Liver (tissue), 3 donors: Measurements from ENCODE around the gene TLNRD1.

Experiments used
- FOXA1 ChIP-seq: IDR thresholded peaks from 2 replicates; pipeline ENCODE4 v1.6.1; 2016; ENCODE audit warnings: antibody characterized with exemption
- GABPA ChIP-seq, 2 donors: IDR thresholded peaks in 1 of 2; conservative IDR thresholded peaks in 1 of 2; 2 replicates each; pipeline ENCODE4 v1.6.1; 2016; ENCODE audit warnings: antibody characterized with exemption in 2 of 2, mild to moderate bottlenecking in 1 of 2, moderate library complexity in 1 of 2
- JUND ChIP-seq, 2 donors: IDR thresholded peaks; 2 replicates each; pipeline ENCODE4 v1.6.1; 2016; ENCODE audit warnings: antibody characterized with exemption in 2 of 2
- RAD21 ChIP-seq, 2 donors: IDR thresholded peaks; 2 replicates each; pipeline ENCODE4 v1.6.1; 2016; ENCODE audit warnings: antibody characterized with exemption in 2 of 2, mild to moderate bottlenecking in 2 of 2
- SP1 ChIP-seq: IDR thresholded peaks from 2 replicates; pipeline ENCODE4 v1.6.1; 2018; ENCODE audit warnings: antibody characterized with exemption, mild to moderate bottlenecking
- TAF1 ChIP-seq: conservative IDR thresholded peaks from 2 replicates; pipeline ENCODE4 v1.6.1; 2016; ENCODE audit warnings: antibody characterized with exemption, mild to moderate bottlenecking
- YY1 ChIP-seq: IDR thresholded peaks from 2 replicates; pipeline ENCODE4 v1.6.1; 2016; ENCODE audit warnings: antibody characterized with exemption, mild to moderate bottlenecking
- TF ChIP-seq, protein P1 (sequence below): fragments of 150-350 bp; IDR thresholded peaks from 2 replicates; pipeline ENCODE4 v1.5.1; 2017; ENCODE audit warnings: improper control_type of control experiment, low read depth, low read length; ENCODE audit not compliant: missing input control
- TF ChIP-seq, protein P2 (sequence below): IDR thresholded peaks from 2 replicates; pipeline ENCODE4 v1.6.1; 2016; ENCODE audit warnings: antibody characterized with exemption
- TF ChIP-seq, protein P3 (sequence below): IDR thresholded peaks from 2 replicates; pipeline ENCODE4 v1.6.1; 2016; ENCODE audit warnings: antibody characterized with exemption
- donor health status: healthy.
- donor health status: healthy.

DNA sequence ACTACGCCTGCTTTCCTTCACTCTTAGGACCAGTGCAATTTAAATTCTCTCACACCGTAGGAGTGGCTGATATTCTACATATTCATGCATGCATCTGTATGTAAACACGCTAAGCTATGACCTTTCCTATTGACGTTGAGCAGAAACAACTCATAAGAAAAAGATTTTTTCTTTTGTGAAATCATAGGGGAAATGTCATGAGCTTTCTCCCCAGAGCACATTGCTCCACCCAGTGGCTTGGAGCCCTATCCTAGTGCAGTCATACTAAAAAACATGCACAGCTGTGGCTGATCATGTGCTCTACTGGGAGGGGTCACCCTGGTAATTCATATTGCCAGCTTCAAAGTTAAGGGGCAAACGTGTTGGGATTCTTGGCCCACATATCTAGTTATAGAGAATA is 9.3 kb upstream of the TLNRD1 start:
- TF ChIP-seq, protein P1, sequence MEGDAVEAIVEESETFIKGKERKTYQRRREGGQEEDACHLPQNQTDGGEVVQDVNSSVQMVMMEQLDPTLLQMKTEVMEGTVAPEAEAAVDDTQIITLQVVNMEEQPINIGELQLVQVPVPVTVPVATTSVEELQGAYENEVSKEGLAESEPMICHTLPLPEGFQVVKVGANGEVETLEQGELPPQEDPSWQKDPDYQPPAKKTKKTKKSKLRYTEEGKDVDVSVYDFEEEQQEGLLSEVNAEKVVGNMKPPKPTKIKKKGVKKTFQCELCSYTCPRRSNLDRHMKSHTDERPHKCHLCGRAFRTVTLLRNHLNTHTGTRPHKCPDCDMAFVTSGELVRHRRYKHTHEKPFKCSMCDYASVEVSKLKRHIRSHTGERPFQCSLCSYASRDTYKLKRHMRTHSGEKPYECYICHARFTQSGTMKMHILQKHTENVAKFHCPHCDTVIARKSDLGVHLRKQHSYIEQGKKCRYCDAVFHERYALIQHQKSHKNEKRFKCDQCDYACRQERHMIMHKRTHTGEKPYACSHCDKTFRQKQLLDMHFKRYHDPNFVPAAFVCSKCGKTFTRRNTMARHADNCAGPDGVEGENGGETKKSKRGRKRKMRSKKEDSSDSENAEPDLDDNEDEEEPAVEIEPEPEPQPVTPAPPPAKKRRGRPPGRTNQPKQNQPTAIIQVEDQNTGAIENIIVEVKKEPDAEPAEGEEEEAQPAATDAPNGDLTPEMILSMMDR = no peak
- TF ChIP-seq, protein P2, sequence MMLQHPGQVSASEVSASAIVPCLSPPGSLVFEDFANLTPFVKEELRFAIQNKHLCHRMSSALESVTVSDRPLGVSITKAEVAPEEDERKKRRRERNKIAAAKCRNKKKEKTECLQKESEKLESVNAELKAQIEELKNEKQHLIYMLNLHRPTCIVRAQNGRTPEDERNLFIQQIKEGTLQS = no peak
- TF ChIP-seq YY1 (no peak), SP1 (no peak), FOXA1 (no peak), GABPA (IDR thresholded peaks at IDR 0.05 in 1 of 2, conservative IDR thresholded peaks at IDR 0.05 in 1 of 2) (no peak), TAF1 (no peak), JUND (IDR thresholded peaks at IDR 0.05) (no peak), RAD21 (IDR thresholded peaks at IDR 0.05) (peak in 1 of 2 donors; percentile 10)
- TF ChIP-seq, protein P3, sequence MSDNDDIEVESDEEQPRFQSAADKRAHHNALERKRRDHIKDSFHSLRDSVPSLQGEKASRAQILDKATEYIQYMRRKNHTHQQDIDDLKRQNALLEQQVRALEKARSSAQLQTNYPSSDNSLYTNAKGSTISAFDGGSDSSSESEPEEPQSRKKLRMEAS = no peak
